Endothelial cell of umbilical vein (primary cell): ENCODE data around the gene ATP5PD. TPM values are rescaled to one million over a fixed set of nuclear protein-coding genes. Genes with fewer than 3 reads are reported as not detected.

Source experiments
- BruUV-seq: library from RNA; stranded (reverse); fragments of 400-500 nt; replicated peaks from 2 replicates; lab custom pipeline; 2021; lab: Mats Ljungman, UMichigan
- CTCF ChIA-PET: fragments of 300-600, 350-600 bp; sonication (Branson Sonifier 250); formaldehyde crosslinking; loops from one replicate; lab custom pipeline; 2021; ENCODE audit warnings: antibody characterized with exemption, inconsistent platforms; lab: Charles Lee
- POLR2A ChIA-PET: fragments of 300-600, 350-600 bp; sonication (Branson Sonifier 250); formaldehyde crosslinking; loops from one replicate; lab custom pipeline; 2021; ENCODE audit warnings: antibody characterized with exemption, inconsistent platforms; lab: Charles Lee
- DNase-seq: peaks from one replicate; pipeline ENCODE4 v3.0.0-alpha.2; 2011; ENCODE audit warnings: low read depth, low spot score
- FAIRE-seq: peaks from 2 replicates; lab custom pipeline; 2011; peaks lifted over from hg19 to GRCh38; lab: Jason Lieb, UNC
- H2AFZ ChIP-seq: 2 replicates; pipeline ENCODE4 v1.6.0; 2012; ENCODE audit warnings: low read depth, low read length, control low read depth, inconsistent platforms
- H3K27ac ChIP-seq: 2 replicates; pipeline ENCODE4 v1.5.1; 2011; ENCODE audit warnings: low read depth, mild to moderate bottlenecking, control low read depth, low read length, moderate library complexity; ENCODE audit not compliant: insufficient read depth
- H3K27me3 ChIP-seq, 2 experiments: 2 replicates each; pipeline versions ENCODE4 v1.6.0 to v1.6.1; 2011; ENCODE audit warnings: low read length in 2 of 2, mixed read lengths in 1 of 2; ENCODE audit not compliant: control insufficient read depth in 2 of 2, insufficient read depth in 2 of 2
- H3K36me3 ChIP-seq, 2 experiments: 2 replicates in 1 of 2; 3 replicates in 1 of 2; pipeline ENCODE4 v1.5.1; 2011; ENCODE audit warnings: low read length in 2 of 2, mild to moderate bottlenecking in 1 of 2, moderate library complexity in 1 of 2; ENCODE audit not compliant: control insufficient read depth in 2 of 2, insufficient read depth in 2 of 2; ENCODE audit errors: extremely low read depth in 1 of 2
- H3K4me1 ChIP-seq: 3 replicates; pipeline ENCODE4 v1.5.1; 2011; ENCODE audit warnings: mild to moderate bottlenecking, low read length; ENCODE audit not compliant: control insufficient read depth, insufficient read depth; ENCODE audit errors: extremely low read depth
- H3K4me2 ChIP-seq: 2 replicates; pipeline ENCODE4 v1.6.1; 2011; ENCODE audit warnings: low read length, control low read depth, mixed read lengths; ENCODE audit not compliant: insufficient read depth
- H3K4me3 ChIP-seq, 3 experiments: fragments of 200-600 bp in 1 of 3; sonication (generic), shearing (Covaris generic) in 1 of 3; replicated peaks in 1 of 3; 2 replicates each; pipeline ENCODE4 v1.5.1; 2011 to 2016; ENCODE audit warnings: control low read depth in 3 of 3, low read length in 3 of 3, mild to moderate bottlenecking in 2 of 3, inconsistent platforms in 1 of 3, low read depth in 1 of 3, moderate library complexity in 1 of 3; ENCODE audit not compliant: insufficient read depth in 1 of 3
- H3K79me2 ChIP-seq: 2 replicates; pipeline ENCODE4 v1.6.0; 2012; ENCODE audit warnings: low read length, inconsistent platforms; ENCODE audit not compliant: control insufficient read depth, insufficient read depth
- H3K9ac ChIP-seq: replicated peaks from 2 replicates; pipeline ENCODE3; 2011; ENCODE audit warnings: low read length, control low read depth; ENCODE audit not compliant: insufficient read depth; ENCODE audit errors: extremely low read depth
- H3K9me1 ChIP-seq: replicated peaks from 3 replicates; pipeline ENCODE4 v1.6.0; 2011; ENCODE audit warnings: mild to moderate bottlenecking, low read length; ENCODE audit not compliant: control insufficient read depth, insufficient read depth; ENCODE audit errors: extremely low read depth
- H3K9me3 ChIP-seq: replicated peaks from 2 replicates; pipeline ENCODE4 v1.5.1; 2012; ENCODE audit warnings: low read length, inconsistent platforms; ENCODE audit not compliant: control insufficient read depth, insufficient read depth
- H4K20me1 ChIP-seq: replicated peaks from 2 replicates; pipeline ENCODE3; 2011; ENCODE audit warnings: mild to moderate bottlenecking, low read length; ENCODE audit not compliant: control insufficient read depth, insufficient read depth; ENCODE audit errors: extremely low read depth
- EZH2 ChIP-seq: IDR thresholded peaks from 2 replicates; pipeline ENCODE4 v1.6.1; 2012; ENCODE audit warnings: borderline replicate concordance, low read depth, mild to moderate bottlenecking, moderate library complexity, low read length, inconsistent platforms; ENCODE audit not compliant: severe bottlenecking
- FOS ChIP-seq: IDR thresholded peaks from 2 replicates; pipeline ENCODE4 v1.6.1; 2011; ENCODE audit warnings: mild to moderate bottlenecking, low read length, moderate library complexity, borderline replicate concordance; ENCODE audit not compliant: insufficient read depth
- GATA2 ChIP-seq: IDR thresholded peaks from 2 replicates; pipeline ENCODE4 v1.7.0; 2011; ENCODE audit warnings: low read depth, mild to moderate bottlenecking, moderate library complexity, mixed read lengths, low read length; ENCODE audit not compliant: insufficient read length, insufficient read depth
- JUN ChIP-seq: IDR thresholded peaks from 2 replicates; pipeline ENCODE4 v1.6.1; 2011; ENCODE audit warnings: borderline replicate concordance, low read depth; ENCODE audit not compliant: insufficient read length, insufficient read depth
- MAX ChIP-seq: IDR thresholded peaks from 2 replicates; pipeline ENCODE4 v1.6.1; 2011; ENCODE audit not compliant: insufficient read depth, insufficient read length
- MYC ChIP-seq: IDR thresholded peaks from one replicate; pipeline ENCODE4 v1.6.1; 2011; ENCODE audit warnings: mild to moderate bottlenecking, low read depth, low read length
- POLR2A ChIP-seq: IDR thresholded peaks from 2 replicates; pipeline ENCODE4 v1.6.1; 2012; ENCODE audit warnings: low read depth, mild to moderate bottlenecking, control low read depth, low read length
- POLR2AphosphoS5 ChIP-seq: IDR thresholded peaks from 2 replicates; pipeline ENCODE4 v1.6.1; 2012; ENCODE audit warnings: low read depth, mild to moderate bottlenecking, control low read depth, low read length, moderate library complexity; ENCODE audit not compliant: insufficient read depth
- dilution Hi-C: fragments of 300-500 bp; cut with MboI; formaldehyde crosslinking; loops from one replicate; pipeline ENCODE4 v1.15.0; 2019; ENCODE audit warnings: low sequenced_read_pairs; ENCODE audit not compliant: extremely low pct_ligation_motif_present
- intact Hi-C: fragments of 100-400 bp; cut with micrococcal nuclease; formaldehyde crosslinking; loops from one replicate; pipeline ENCODE4 v1.10.0; 2022
- polyA plus RNA-seq, 4 experiments: library from polyadenylated mRNA; depleted of rRNA in 3 of 4; stranded (reverse) in 3 of 4; unstranded in 1 of 4; fragments of >200 nt; gene quantifications; 2 replicates each; pipeline versions ENCODE4 v1.2.1 to v1.2.3, GENCODE V29; 2011 to 2012; ENCODE audit warnings: missing spikeins in 1 of 4
- total RNA-seq: library from RNA; stranded (reverse); gene quantifications from 2 replicates; pipeline ENCODE4 v1.2.3, GENCODE V29; 2021
- TF ChIP-seq, protein P1 (sequence below), 2 donors: IDR thresholded peaks; 1 replicate in 1 of 2; 2 replicates in 1 of 2; pipeline ENCODE4 v1.5.1; 2011; ENCODE audit warnings: low read length in 2 of 2, mild to moderate bottlenecking in 2 of 2, moderate library complexity in 2 of 2, control low read depth in 1 of 2, inconsistent platforms in 1 of 2, low read depth in 1 of 2; ENCODE audit not compliant: insufficient read depth in 1 of 2; ENCODE audit errors: extremely low read depth in 1 of 2

ATP5PD gene
- total and polyA plus RNA-seq, 2 donors (not counting 3 experiments of a cell fraction or from before 2014, with no cell fraction given), result 182 to 200 TPM

DNA sequence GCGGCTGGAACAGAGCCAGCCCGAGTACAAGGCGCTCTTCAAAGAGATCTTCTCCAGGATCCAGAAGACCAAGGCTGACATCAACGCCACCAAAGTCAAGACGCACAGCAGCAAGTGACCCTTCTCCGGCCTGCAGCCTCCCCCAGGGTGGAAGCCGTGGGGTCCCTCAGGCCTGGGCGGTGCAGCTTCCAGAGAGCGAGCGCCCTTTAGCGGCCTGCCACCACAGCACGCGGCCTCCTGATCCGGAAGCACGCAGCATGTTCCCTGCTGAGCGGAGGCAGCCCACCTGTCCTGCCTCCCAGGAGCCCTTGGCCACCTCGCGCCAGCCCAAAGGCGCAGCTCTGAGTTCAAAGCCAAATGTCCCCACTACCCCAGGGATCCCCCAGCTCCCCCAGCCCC, 42.8 kb downstream of the ATP5PD start:
- Histone ChIP-seq H3K27me3 (no peaks in the 10 kb centered on the region), H3K4me2 (no peak overlapping the region), H3K4me3 (no peak overlapping the region), H3K79me2 (no peaks in the 10 kb centered on the region), H3K36me3 (peaks cover 0 to 42% of the 10 kb centered on the region in 2 experiments), H3K9ac (no peak overlapping the region), H2AFZ (no peak overlapping the region), H3K9me3 (no peaks in the 10 kb centered on the region), H3K4me1 (no peaks in the 10 kb centered on the region), H3K9me1 (no peaks in the 10 kb centered on the region), H3K27ac (no peak overlapping the region), H4K20me1 (no peaks in the 10 kb centered on the region)
- DNase-seq (no peak), FAIRE-seq (no peak)
- BruUV-seq, result no TSS peak
- ChIA-PET POLR2A (no interaction called here), CTCF (interaction anchor here (0.7 kb wide), 1 partner anchor 16 kb away, joined by 3 read pairs; no protein-coding TSS in a partner anchor)
- TF ChIP-seq JUN, result no peak
- no peak for TF ChIP-seq FOS
- no peak for TF ChIP-seq MYC
- TF ChIP-seq POLR2A, result no peak
- TF ChIP-seq, protein P1, sequence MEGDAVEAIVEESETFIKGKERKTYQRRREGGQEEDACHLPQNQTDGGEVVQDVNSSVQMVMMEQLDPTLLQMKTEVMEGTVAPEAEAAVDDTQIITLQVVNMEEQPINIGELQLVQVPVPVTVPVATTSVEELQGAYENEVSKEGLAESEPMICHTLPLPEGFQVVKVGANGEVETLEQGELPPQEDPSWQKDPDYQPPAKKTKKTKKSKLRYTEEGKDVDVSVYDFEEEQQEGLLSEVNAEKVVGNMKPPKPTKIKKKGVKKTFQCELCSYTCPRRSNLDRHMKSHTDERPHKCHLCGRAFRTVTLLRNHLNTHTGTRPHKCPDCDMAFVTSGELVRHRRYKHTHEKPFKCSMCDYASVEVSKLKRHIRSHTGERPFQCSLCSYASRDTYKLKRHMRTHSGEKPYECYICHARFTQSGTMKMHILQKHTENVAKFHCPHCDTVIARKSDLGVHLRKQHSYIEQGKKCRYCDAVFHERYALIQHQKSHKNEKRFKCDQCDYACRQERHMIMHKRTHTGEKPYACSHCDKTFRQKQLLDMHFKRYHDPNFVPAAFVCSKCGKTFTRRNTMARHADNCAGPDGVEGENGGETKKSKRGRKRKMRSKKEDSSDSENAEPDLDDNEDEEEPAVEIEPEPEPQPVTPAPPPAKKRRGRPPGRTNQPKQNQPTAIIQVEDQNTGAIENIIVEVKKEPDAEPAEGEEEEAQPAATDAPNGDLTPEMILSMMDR (IDR thresholded peaks at IDR 0.05; ENCODE audit: extremely low read depth in 1 of 2, insufficient read depth in 1 of 2, low read depth in 1 of 2, low read length in 2 of 2), result no peak
- no peak for TF ChIP-seq POLR2AphosphoS5
- no peak for TF ChIP-seq EZH2
- TF ChIP-seq MAX, result no peak
- TF ChIP-seq GATA2, result no peak
- intact Hi-C loops (no loop called here), dilution Hi-C loops (no loop called here)
